Urinary bladder (tissue), 4 donors: ENCODE data around the gene SEMA4C. TPM values are rescaled to one million over a fixed set of nuclear protein-coding genes. Genes with fewer than 3 reads are reported as not detected.

ENCODE experiments used
- DNase-seq: peaks from one replicate; pipeline ENCODE4 v3.0.0-alpha.2; 2015; ENCODE audit errors: extremely low spot score
- H3K27ac ChIP-seq: one replicate; pipeline ENCODE4 v1.5.1; 2013; ENCODE audit warnings: low read depth, mild to moderate bottlenecking, moderate library complexity
- H3K36me3 ChIP-seq: one replicate; pipeline ENCODE4 v1.6.1; 2013; ENCODE audit warnings: mild to moderate bottlenecking, moderate library complexity; ENCODE audit not compliant: insufficient read depth
- H3K4me1 ChIP-seq: one replicate; pipeline ENCODE4 v1.6.1; 2013; ENCODE audit warnings: mild to moderate bottlenecking, moderate library complexity; ENCODE audit not compliant: insufficient read depth
- H3K4me3 ChIP-seq: one replicate; pipeline ENCODE4 v1.5.1; 2013; ENCODE audit warnings: low read depth, low read length
- WGBS: extraction: QIAGEN DNeasy Blood & Tissue Kit; methylation state at CpG from one replicate; pipeline ENCODE4 v1.1.7; 2013; 5-methylcytosine and 5-hydroxymethylcytosine counted together
- polyA plus RNA-seq: library from polyadenylated mRNA; stranded (reverse); fragments of 200-250 nt; gene quantifications from one replicate; pipeline ENCODE4 v1.2.3, GENCODE V29; 2013
- total RNA-seq: library from RNA; depleted of rRNA; stranded (reverse); fragments of >200 nt; gene quantifications from one replicate; pipeline ENCODE4 v1.2.3, GENCODE V29; 2014
- donor health status: healthy with polysubstance abuse.
- donor health status: healthy.

SEMA4C gene
- total and polyA plus RNA-seq, 2 donors: 27.4 to 80.1 TPM

DNA sequence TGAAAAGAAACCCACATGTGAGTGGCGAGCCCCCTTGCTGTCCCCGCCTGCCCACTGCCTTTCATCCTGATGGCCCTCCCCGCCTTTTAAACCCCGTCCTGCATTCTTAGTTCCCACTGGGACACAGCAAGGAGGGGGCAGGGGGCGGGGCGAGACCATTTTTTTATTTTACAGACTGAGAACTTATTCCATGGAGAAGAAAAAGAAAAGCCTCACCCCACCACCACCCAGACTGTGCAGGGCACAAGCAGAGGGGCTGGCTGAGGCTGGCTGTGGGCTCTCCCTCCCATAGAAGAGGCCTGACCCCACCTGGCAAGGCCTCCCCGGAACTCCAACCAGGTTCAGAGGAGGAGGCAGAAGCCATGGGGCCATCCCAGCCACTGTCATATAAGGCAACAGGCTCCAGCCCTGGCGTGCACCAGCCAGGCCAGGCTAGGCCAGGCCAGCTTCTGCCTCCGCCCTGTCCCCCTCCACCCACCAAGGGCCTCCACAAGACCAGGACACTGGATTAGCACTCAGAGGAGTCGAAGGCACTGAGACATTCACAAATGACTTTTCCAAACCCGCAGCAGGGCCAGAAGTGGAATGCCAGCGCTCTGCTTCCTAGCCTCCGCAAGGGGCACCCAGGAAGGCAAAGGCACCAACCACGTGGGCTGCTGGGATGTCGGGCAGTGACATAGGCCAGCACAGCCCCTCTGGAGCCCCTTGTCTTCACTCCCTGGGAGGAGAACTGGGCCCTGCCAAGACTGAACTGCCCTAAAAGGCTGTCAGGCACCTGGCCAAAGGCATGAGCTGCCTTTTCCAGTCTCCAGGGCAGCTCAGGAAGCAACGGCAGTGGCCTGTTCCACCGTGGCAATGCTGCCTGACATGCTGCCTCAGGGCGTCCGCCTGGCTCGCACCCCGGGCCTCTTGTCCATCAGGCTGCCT lies 37.5 kb upstream of the SEMA4C start:
- Histone ChIP-seq H3K27ac (peak overlapping the region; percentile 92), H3K36me3 (no peaks in the 10 kb centered on the region), H3K4me1 (no peaks in the 10 kb centered on the region), H3K4me3 (no peak overlapping the region)
- 23% methylated on average over 21 of the region's 21 CpGs for WGBS
- DNase-seq: no peak

DNA sequence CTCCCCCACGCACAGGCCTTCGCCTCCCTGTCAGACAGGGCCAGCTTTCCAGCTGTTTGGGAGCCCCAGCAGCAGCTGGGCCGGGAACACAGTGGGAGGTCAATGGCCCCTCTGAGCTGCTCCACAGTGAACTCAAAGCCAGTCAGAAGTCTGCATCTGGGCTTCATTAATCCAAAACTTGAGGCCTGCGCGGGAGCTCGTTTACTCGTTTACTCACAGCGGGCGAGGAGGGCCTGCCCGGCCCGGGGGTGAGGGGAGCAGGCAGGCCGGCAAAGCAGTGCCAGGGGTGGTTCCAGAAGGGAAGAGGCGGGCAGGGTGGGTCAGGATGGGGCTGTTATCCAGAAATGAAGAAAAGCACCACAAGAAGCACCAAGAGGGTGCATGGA lies 36.8 kb upstream of the SEMA4C start:
- no peaks in the 10 kb centered on the region for H3K4me1 ChIP-seq
- no peaks in the 10 kb centered on the region for H3K36me3 ChIP-seq
- WGBS: 21% methylated on average over 13 of the region's 13 CpGs
- no peak for DNase-seq
- H3K4me3 ChIP-seq: no peak overlapping the region
- H3K27ac ChIP-seq: peak overlapping the region; percentile 92

DNA sequence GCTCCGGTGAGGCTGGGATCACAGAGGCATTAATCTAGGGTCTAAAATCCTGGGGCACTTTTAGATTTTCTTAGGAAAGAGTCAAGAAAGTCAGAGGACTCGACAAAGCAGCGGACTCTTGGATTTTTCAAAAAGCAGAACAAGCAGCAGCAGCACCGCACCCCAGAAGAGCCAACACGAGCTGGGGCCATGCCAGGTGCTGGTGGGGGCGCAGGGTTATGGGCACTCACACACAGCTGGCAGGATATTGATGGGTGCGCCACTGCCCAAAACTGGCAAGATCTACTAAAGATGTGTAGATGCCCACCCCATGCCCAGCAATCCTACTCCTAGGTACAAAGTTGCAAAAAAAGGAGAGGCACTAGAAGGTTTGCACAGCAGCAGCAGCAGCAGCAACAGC lies 33.9 kb upstream of the SEMA4C start:
- H3K36me3 ChIP-seq: no peaks in the 10 kb centered on the region
- no peaks in the 10 kb centered on the region for H3K4me1 ChIP-seq
- DNase-seq: no peak
- no peak overlapping the region for H3K27ac ChIP-seq
- no peak overlapping the region for H3K4me3 ChIP-seq
- WGBS: 68% methylated on average over 7 of the region's 7 CpGs

DNA sequence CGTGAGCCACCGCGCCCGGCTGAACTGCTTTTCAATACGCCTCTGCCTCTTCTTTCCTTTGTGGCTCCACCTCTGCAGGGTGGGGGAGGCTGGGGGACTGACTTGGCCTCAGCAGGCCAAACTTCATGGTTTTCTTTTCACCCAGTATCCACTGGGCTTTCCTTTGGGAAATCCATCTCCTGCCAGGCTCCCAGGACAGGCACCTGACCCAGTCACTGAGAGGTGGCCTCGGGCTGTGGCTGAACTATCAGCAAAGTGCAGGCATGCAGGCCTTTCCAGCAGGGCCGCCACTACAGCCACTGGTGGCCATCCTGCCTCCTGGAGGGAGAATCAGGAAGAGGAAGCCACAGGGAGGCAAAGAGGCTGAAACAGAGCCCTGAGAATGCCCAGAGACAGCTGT lies 33.4 kb upstream of the SEMA4C start:
- no peak overlapping the region for H3K27ac ChIP-seq
- no peaks in the 10 kb centered on the region for H3K4me1 ChIP-seq
- H3K36me3 ChIP-seq: no peaks in the 10 kb centered on the region
- WGBS: 87% methylated on average over 7 of the region's 7 CpGs
- no peak overlapping the region for H3K4me3 ChIP-seq
- DNase-seq: no peak

DNA sequence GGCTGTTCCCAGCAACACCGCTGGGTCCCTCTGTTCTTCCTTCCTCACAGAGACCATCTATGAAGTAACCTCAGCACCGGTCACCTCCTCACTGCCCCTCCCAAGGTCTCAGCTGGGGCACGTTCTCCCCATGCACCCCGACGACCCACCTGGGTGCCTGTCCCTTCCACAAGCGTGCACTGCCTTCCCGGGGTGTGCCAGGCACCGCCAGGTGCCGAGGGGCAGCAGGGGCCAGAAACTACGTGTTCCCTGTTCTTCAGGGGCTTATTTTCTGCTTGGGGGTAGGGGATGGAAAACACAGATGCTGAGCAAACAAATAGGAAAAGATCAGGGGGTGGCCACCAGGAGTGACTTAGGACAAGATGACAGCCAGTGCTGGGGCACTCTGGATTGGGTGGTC lies 30.4 kb upstream of the SEMA4C start:
- no peak for DNase-seq
- 89% methylated on average over 10 of the region's 10 CpGs for WGBS
- Histone ChIP-seq H3K36me3 (no peaks in the 10 kb centered on the region), H3K27ac (no peak overlapping the region), H3K4me1 (no peaks in the 10 kb centered on the region), H3K4me3 (no peak overlapping the region)

DNA sequence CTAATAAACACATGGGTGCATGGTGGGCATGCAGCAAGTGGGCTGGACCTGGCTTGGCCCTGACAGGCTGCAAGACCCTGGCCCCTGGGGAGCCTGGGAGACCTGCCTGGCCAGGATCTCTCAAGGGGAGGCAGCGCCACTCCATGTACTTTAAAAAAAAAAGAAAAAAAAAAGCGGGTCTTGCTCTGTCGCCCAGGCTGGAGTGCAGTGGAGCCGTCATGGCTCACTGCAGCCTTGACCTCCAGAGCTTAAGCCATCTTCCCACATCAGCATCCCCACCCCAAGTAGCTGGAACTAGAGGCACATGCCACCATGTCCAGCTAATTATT lies 29.5 kb upstream of the SEMA4C start:
- Histone ChIP-seq H3K36me3 (no peaks in the 10 kb centered on the region), H3K4me1 (no peaks in the 10 kb centered on the region), H3K27ac (no peak overlapping the region), H3K4me3 (no peak overlapping the region)
- DNase-seq: no peak
- WGBS: 91% methylated on average over 4 of the region's 4 CpGs

DNA sequence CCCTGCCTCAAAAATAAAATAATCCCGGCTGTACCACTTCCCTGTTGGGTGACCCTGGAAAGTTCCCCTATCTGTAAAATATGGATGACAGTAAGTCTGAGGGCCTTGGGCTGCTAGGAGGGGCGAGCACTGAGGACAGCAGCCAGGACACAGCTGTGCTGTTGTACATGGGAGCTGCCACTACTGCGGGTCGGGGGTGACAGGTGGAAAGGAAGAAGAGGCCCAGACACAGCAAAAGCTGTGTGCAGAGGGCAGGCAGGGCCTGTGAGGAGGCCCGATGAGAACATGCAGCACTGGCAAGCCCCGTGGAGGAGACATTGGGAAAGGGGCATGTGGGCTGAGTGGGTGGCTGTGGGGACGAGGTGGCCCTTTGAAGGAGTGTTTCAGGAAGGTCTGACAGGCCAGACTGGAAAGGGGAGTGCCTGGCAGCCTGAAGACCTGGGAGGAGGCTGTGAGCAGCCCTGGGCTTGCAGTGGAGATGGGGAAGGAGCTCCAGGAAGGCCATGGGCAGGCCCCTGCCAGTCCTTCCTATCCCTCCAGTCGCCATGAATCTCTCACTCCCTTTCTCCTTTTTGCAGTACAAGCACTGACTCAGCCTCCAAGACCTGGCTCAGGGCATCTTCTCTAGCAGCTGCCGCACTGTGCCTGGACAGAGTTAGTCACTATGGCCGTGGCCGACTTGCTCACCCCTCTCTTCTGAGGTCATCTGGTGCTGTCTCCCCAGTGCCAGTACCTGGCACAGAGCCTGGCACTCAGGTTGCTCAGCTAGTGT lies 28.9 kb upstream of the SEMA4C start:
- Histone ChIP-seq H3K4me3 (no peak overlapping the region), H3K27ac (no peak overlapping the region), H3K4me1 (no peaks in the 10 kb centered on the region), H3K36me3 (no peaks in the 10 kb centered on the region)
- WGBS: 76% methylated on average over 11 of the region's 11 CpGs
- no peak for DNase-seq

DNA sequence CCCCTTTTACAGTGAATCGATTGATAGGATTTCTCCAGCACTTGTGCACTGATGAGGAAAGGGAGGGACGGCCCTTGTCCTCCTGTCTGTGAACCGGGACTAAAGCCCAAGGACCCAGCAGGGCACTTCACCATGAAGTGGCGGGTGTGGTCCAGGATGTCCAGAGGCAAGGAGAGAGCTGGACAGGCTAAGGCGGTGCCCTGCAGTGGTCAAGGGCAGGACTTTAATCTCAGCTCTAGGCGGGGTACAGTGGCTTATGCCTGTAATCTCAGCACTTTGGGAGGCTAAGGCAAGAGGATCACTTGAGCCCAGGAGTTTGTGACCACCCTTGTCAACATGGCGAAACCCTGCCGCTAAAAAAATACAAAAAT lies 28.2 kb upstream of the SEMA4C start:
- Histone ChIP-seq H3K27ac (no peak overlapping the region), H3K36me3 (no peaks in the 10 kb centered on the region), H3K4me1 (no peaks in the 10 kb centered on the region), H3K4me3 (no peak overlapping the region)
- DNase-seq: no peak
- 93% methylated on average over 8 of the region's 8 CpGs for WGBS

DNA sequence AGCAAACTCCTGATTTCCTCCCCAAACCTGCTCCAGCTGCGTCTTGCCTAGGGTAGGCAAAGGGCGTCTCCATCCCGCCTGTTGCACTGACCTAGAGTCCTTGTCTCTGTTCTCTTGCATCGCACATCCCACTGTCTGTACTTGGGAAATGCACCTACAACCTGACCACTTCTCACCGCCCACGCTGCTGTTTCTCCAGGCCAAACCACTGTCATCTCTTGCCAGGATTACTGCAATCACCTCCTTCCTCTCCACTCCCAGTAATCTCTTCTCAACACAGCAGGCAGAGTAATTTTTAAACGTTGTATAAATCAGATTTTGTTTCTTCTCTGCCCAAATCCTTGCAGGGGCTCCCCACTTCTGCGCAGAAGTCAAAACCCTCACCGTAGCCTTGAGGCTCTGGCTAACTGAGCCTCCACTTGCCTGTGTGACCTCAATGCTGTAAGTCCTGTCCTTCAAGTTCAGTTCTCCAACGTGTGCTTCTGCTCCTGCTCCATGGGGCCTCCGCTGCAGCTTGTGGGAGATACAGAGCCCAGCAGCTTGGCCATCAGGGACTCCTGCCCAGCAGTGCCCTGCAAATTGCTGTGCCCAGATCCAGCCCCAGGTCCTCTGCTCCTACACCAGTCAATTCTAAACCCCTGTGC lies 27.7 kb upstream of the SEMA4C start:
- H3K36me3 ChIP-seq: no peaks in the 10 kb centered on the region
- no peaks in the 10 kb centered on the region for H3K4me1 ChIP-seq
- no peak overlapping the region for H3K27ac ChIP-seq
- 72% methylated on average over 11 of the region's 11 CpGs for WGBS
- DNase-seq: no peak
- no peak overlapping the region for H3K4me3 ChIP-seq

DNA sequence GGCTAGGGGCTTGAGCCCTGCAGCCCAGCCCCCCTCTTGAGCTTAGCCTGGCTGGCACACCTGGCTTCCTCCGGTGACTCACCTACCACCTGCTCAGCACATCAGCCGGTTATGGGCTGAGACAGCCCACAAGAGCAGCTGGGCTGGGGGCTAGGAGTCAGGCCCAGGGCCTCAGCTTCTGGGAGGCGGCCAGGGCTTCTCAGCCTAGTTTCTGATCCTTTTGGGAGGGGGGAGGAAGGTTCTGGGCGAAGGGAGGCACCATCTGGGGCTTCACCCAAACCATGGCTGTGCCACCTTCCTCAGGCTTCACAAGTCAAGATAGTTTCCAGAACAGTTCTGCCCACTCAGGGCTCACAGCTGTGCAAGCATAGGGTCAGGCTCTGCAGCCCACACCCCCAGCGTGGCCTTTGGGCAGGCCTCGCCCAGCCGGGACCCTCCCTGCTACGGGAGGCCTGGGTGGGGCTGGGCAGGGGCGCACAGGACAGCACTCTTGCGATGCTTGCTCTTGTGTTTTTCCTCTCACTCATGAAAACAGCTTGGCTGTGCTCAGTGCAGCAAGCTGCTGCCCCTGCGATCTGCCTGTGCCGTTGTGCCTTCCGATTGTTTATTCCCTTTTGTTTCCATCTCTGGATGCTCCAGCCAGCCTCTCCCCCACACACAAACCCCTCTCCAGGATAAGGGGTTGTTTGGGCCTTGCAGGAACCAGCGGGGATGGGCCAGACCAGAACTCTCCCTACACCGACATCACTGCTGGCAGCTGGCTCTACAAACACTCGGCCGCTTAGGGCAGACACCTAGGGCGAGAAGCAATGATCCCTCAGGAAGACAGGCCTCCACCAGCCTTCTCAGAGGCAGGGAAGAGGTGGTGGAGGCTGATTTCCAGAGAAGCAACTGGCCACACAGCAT lies 26.1 kb upstream of the SEMA4C start:
- no peak for DNase-seq
- whole genome bisulfite sequencing: 57% methylated on average over 18 of the region's 18 CpGs
- H3K27ac ChIP-seq: no peak overlapping the region
- no peaks in the 10 kb centered on the region for H3K36me3 ChIP-seq
- H3K4me3 ChIP-seq: no peak overlapping the region
- H3K4me1 ChIP-seq: no peaks in the 10 kb centered on the region

DNA sequence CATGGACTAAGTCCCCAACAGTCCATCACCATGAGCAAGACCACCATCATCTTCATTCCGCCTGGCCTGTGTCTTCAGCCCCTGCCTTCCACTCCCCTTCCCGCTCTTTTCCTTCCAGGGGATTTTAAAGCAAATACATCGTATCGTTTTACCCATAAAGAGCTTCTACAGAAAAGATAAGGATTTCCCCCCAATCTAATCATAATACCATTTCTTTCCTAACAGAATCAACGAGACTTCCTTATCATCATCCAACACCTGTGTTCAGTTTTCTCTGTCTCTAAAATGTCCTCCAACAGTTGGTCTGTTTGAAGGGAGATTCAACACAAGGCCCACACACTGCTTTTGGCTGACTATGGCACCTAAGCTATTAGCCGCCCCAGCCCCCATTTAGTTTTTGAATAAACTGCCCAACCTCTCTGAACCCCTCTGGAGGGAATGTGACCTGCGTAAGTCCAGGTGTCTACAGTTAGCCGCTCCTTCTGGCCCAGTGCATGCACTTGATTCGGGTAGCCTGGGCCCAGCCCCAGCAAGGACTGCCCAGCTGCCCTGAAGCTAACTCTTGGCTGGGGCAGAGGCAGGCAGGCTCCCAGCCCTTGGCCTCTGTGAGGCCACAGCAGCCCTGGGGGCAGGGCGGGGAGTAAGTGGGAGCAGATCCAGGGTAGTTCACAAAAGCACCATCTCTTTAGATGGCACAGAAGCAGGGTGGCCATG lies 25.3 kb upstream of the SEMA4C start:
- Histone ChIP-seq H3K4me3 (no peak overlapping the region), H3K36me3 (no peaks in the 10 kb centered on the region), H3K27ac (no peak overlapping the region), H3K4me1 (no peaks in the 10 kb centered on the region)
- WGBS: 83% methylated on average over 10 of the region's 10 CpGs
- no peak for DNase-seq

DNA sequence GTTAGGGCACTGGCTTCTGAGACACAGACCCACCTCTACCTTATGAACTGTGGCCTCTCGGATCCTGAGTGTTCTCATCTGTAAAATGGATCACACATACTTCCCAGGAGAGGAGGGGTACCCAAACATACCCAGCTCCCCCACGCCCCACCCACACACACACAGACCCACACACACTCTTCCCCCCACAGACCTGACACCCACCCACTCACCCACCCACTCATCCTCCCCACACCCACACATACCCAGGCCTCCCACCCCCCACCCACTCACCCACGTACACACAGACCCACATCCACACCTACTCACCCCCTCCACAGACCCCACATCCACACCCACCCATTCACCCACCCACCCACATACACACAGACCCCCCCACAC lies 24.3 kb upstream of the SEMA4C start:
- 93% methylated on average over 3 of the region's 3 CpGs for WGBS
- no peaks in the 10 kb centered on the region for H3K4me1 ChIP-seq

More for the DNA sequence above, 24.3 kb upstream of the SEMA4C start:
- Histone ChIP-seq H3K4me3 (no peak overlapping the region), H3K36me3 (no peaks in the 10 kb centered on the region), H3K27ac (no peak overlapping the region)
- no peak for DNase-seq
